GM20000 (cell line): Measurements from ENCODE around the gene OR6C4.
"Not testable (repeated sequence)": the region's sequence is repeated elsewhere in the genome, so short reads cannot be mapped to it uniquely, and the experiment has no call there.

Experiments used
- DNase-seq: peaks from one replicate; pipeline ENCODE4 v3.0.0; 2012; ENCODE audit warnings: low spot score
- CTCF ChIP-seq: IDR thresholded peaks from 2 replicates; pipeline ENCODE4 v1.5.1; 2012; ENCODE audit warnings: mild to moderate bottlenecking, control low read depth; ENCODE audit errors: extremely low read depth, missing control alignments

The OR6C4 gene

GRCh38 chr12:55572168-55572567 lies 22.8 kb downstream of the OR6C4 start, which contains the start of gene OR2AP1:
Gene OR2AP1 (plus strand): TSS chr12:55572468. CDS start chr12:55574415, 1,947 bp downstream.
- no peak for DNase-seq
- TF ChIP-seq CTCF, result no peak

- no peak for TF ChIP-seq CTCF
- no peak for DNase-seq
Measured at GRCh38 chr12:55582066-55582465, 32.7 kb downstream of the OR6C4 start.

GRCh38 chr12:55585817-55586216 lies 36.4 kb downstream of the OR6C4 start:
- no peak for DNase-seq
- no peak for TF ChIP-seq CTCF

GRCh38 chr12:55590152-55590551 lies 40.8 kb downstream of the OR6C4 start:
- DNase-seq, result not testable (repeated sequence)
